Measurements from ENCODE around the gene IP6K1.

GRCh38 chr3:49727154-49727923 lies 59.0 kb downstream of the IP6K1 start:
- TF ChIP-seq CTCF (IDR thresholded peaks at IDR 0.05) (no peak), POLR2A (IDR thresholded peaks at IDR 0.05) (no peak)
